ENCODE measurements around the gene SETD1A. TPM values are rescaled to one million over a fixed set of nuclear protein-coding genes. Genes with fewer than 3 reads are reported as not detected.

SETD1A gene
- total and polyA plus RNA-seq, 2 of the 8 experiments (the other 6 are each of a cell fraction or from before 2014, with no cell fraction given): 4.8 to 29.0 TPM

DNA sequence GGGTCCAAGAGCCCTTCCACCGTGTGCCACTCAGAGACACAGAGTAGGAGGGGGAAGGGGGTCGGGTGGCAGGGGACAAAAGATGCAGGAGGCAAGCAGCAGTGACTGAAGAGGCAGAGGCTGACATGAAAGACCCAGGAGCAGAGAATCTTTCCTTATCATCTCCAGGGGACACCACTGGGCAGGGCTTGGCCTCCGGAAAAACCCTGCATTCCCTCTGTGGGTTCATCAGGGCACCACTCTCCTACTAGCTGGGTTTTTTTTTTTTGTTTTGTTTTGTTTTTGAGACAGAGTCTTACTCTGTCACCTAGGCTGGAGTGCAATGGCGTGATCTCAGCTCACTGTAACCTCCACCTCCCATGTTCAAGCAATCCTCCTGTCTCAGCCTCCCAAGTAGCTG is 73.7 kb downstream of the SETD1A start:
- Histone ChIP-seq H3K27me3 (replicated peaks in 1 of 4; ENCODE audit: control insufficient read depth in 3 of 4, extremely low read depth in 1 of 4, insufficient read depth in 3 of 4, low read length in 3 of 4) (no peaks in the 10 kb centered on the region), H3K14ac (ENCODE audit: insufficient read length) (no peak overlapping the region), H2BK15ac (ENCODE audit: low read length) (no peak overlapping the region), H4K20me1 (replicated peaks in 1 of 2; ENCODE audit: control insufficient read depth in 1 of 2, insufficient read depth in 2 of 2, low read length in 2 of 2) (peaks cover 0 to 4% of the 10 kb centered on the region in 2 experiments), H2BK12ac (ENCODE audit: low read depth, low read length) (no peak overlapping the region), H3K79me1 (ENCODE audit: low read depth, low read length) (no peaks in the 10 kb centered on the region), H4K5ac (ENCODE audit: insufficient read length, low read depth, low read length) (no peak overlapping the region), H3K36me3 (ENCODE audit: control insufficient read depth in 2 of 4, insufficient read depth in 4 of 4, low read length in 3 of 4) (no peaks in the 10 kb centered on the region), H3K18ac (ENCODE audit: extremely low read depth, low read length) (no peak overlapping the region), H3K9ac (replicated peaks in 1 of 4; ENCODE audit: extremely low read depth in 1 of 4, low read depth in 3 of 4, low read length in 3 of 4) (no peak overlapping the region), H2BK120ac (replicated peaks; ENCODE audit: low read depth, low read length) (no peak overlapping the region), H2AFZ (ENCODE audit: low read length) (no peak overlapping the region), H4K8ac (ENCODE audit: extremely low read depth, insufficient read depth, low read length) (no peak overlapping the region), H3K79me2 (ENCODE audit: control insufficient read depth in 1 of 2, insufficient read depth in 2 of 2, low read length in 2 of 2) (no peaks in the 10 kb centered on the region), H3K9me3 (ENCODE audit: insufficient read depth in 2 of 2, low read depth in 1 of 2, low read length in 1 of 2) (no peaks in the 10 kb centered on the region), H2BK20ac (ENCODE audit: low read length) (no peak overlapping the region), H2BK5ac (ENCODE audit: low read depth, low read length) (no peak overlapping the region), H3K23me2 (ENCODE audit: low read depth, low read length) (peaks cover 12% of the 10 kb centered on the region; the same call in 1 of the 2 replicates), H3K4me3 (ENCODE audit: extremely low read depth in 1 of 4, insufficient read depth in 2 of 4, low read depth in 3 of 4, low read length in 4 of 4) (no peak overlapping the region), H3K4me2 (ENCODE audit: insufficient read depth in 1 of 2, low read depth in 2 of 2, low read length in 2 of 2) (no peak overlapping the region), H3K56ac (replicated peaks; ENCODE audit: insufficient read length, low read depth, low read length) (no peak overlapping the region), H2AK5ac (ENCODE audit: low read depth, low read length) (no peak overlapping the region), H3K23ac (ENCODE audit: insufficient read length) (no peak overlapping the region), H3K27ac (ENCODE audit: low read depth, low read length) (no peak overlapping the region), H4K91ac (replicated peaks; ENCODE audit: insufficient read length, low read length) (no peak overlapping the region), H3K4ac (replicated peaks; ENCODE audit: insufficient read length, low read depth, low read length) (no peak overlapping the region), H3K4me1 (replicated peaks in 1 of 4; ENCODE audit: control insufficient read depth in 3 of 4, insufficient read depth in 4 of 4, low read length in 3 of 4) (peaks cover 0 to 4% (median 2%) of the 10 kb centered on the region in 4 experiments; a peak in 4 of 7 replicates)
- POLR2A ChIA-PET (ENCODE audit: partially characterized antibody): no interaction called here
- 87% methylated on average over 4 of the region's 4 CpGs; no CpG with 5 or more reads in 1 of the 2 experiments for WGBS, 2 experiments (ENCODE audit: extremely low coverage in 1 of 2, insufficient coverage in 1 of 2, insufficient read length in 1 of 2, insufficient replicate concordance in 2 of 2, low coverage in 1 of 2, low lambda C conversion rate in 2 of 2, missing lambda C conversion rate in 1 of 2)
- FAIRE-seq (no peak), DNase-seq (ENCODE audit: low read depth in 1 of 2, low spot score in 2 of 2) (no peak)
- CTCF ChIA-PET (ENCODE audit: partially characterized antibody): interaction anchor here (0.6 to 2.1 kb wide), 5 partner anchors 11 to 551 kb away, joined by 3 to 8 read pairs (median 4); no protein-coding TSS in a partner anchor
- TF ChIP-seq RBBP5 (IDR thresholded peaks at IDR 0.05; ENCODE audit: borderline replicate concordance, low read depth, low read length): no peak
- TF ChIP-seq NANOG (IDR thresholded peaks at IDR 0.05; ENCODE audit: insufficient read depth, low read depth, low read length, poor library complexity, severe bottlenecking): no peak
- no peak for TF ChIP-seq RNF2 (IDR thresholded peaks at IDR 0.05; ENCODE audit: borderline replicate concordance, low read depth, low read length, missing control alignments, poor library complexity, severe bottlenecking)
- TF ChIP-seq, protein P1, sequence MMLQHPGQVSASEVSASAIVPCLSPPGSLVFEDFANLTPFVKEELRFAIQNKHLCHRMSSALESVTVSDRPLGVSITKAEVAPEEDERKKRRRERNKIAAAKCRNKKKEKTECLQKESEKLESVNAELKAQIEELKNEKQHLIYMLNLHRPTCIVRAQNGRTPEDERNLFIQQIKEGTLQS (IDR thresholded peaks at IDR 0.05; ENCODE audit: insufficient read depth, low read depth, low read length): no peak
- no peak for TF ChIP-seq CREB1 (IDR thresholded peaks at IDR 0.05)
- TF ChIP-seq SIRT6 (IDR thresholded peaks at IDR 0.05; ENCODE audit: low read length): no peak
- no peak for TF ChIP-seq CEBPB (IDR thresholded peaks at IDR 0.05; ENCODE audit: low read depth, low read length)
- no peak for TF ChIP-seq SAP30 (IDR thresholded peaks at IDR 0.05; ENCODE audit: insufficient read depth, insufficient replicate concordance, low read length)
- no peak for TF ChIP-seq TCF12 (IDR thresholded peaks at IDR 0.05; ENCODE audit: low read depth, low read length)
- TF ChIP-seq SUZ12 (IDR thresholded peaks at IDR 0.05; ENCODE audit: low read length): no peak
- TF ChIP-seq, protein P2, sequence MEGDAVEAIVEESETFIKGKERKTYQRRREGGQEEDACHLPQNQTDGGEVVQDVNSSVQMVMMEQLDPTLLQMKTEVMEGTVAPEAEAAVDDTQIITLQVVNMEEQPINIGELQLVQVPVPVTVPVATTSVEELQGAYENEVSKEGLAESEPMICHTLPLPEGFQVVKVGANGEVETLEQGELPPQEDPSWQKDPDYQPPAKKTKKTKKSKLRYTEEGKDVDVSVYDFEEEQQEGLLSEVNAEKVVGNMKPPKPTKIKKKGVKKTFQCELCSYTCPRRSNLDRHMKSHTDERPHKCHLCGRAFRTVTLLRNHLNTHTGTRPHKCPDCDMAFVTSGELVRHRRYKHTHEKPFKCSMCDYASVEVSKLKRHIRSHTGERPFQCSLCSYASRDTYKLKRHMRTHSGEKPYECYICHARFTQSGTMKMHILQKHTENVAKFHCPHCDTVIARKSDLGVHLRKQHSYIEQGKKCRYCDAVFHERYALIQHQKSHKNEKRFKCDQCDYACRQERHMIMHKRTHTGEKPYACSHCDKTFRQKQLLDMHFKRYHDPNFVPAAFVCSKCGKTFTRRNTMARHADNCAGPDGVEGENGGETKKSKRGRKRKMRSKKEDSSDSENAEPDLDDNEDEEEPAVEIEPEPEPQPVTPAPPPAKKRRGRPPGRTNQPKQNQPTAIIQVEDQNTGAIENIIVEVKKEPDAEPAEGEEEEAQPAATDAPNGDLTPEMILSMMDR (IDR thresholded peaks at IDR 0.05; ENCODE audit: control extremely low read depth in 1 of 3, insufficient read depth in 1 of 3, low read depth in 1 of 3, low read length in 3 of 3): no peak

All from H1 (cell line).